Measurements from ENCODE around the gene YY1.
"Not testable (repeated sequence)": the region's sequence is repeated elsewhere in the genome, so short reads cannot be mapped to it uniquely, and the experiment has no call there.

YY1 gene

DNA sequence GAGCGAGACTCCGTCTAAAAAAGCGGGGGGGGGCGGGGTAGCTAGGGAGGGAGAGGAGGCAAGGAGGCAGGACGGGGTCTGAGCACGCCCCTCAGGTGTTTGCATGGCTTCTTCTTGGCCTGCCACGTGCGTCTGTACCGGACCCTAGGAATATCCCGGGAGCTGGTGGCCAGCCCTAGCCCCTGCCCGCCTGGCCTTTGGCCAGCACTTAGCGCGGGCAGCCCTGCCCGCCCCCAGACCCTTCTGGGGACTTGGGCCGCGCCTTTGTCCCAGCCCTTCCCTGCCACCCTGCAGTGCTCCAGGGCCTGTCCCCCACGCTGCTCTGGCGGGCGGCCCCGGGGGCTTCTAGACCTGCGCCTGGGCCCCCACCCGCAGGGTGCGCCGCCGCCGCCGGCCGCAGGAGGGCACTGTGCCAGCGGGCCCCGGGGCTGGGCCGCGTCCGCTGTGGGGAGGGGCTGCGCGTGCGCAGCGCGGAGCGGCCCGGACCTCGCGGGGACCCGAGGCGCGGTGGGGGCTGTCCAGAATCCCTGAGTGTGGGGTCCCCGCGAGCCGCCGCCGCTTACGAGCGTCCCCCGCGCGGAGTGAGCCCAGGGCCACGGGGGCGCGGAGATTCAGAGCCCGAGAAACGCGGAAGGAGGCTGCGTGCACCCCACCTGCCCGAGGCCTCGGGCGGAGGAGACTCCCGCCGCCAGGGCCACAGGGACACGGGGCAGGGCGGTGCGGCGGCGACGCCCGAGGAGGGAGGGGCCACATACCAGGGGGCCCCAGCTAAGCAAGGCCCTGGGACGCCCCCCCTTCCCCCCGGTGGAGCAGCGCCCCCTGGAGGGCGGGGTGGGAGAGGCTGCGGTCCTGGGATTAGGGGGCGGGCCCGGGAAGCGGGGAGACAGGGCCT is 46.3 kb downstream of the YY1 start:
- DNase-seq = peak; percentile 98

DNA sequence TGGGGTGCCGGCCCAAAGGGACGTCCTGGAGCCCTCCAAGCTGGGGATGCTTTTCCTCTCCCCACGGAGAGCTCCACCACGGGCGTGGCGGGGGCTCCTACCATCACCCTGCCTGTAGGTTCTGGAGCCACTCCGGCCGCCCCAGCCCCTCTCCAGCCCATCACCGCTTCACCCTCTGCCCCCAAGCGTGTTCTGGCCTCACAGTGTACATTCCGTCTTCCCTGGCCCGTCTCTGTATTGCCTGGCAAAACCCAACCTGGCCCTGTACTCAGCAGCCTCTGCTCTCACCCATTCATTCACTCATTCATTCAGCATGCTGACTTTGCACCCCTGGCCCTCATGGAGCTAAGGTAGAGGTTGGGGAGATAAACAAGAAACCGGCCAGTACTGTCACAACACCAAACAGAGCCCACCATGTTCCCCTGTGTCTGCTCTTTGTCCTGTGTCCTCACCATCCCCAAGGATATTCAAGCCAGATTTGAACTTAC is 47.0 kb downstream of the YY1 start:
- DNase-seq = no peak

DNA sequence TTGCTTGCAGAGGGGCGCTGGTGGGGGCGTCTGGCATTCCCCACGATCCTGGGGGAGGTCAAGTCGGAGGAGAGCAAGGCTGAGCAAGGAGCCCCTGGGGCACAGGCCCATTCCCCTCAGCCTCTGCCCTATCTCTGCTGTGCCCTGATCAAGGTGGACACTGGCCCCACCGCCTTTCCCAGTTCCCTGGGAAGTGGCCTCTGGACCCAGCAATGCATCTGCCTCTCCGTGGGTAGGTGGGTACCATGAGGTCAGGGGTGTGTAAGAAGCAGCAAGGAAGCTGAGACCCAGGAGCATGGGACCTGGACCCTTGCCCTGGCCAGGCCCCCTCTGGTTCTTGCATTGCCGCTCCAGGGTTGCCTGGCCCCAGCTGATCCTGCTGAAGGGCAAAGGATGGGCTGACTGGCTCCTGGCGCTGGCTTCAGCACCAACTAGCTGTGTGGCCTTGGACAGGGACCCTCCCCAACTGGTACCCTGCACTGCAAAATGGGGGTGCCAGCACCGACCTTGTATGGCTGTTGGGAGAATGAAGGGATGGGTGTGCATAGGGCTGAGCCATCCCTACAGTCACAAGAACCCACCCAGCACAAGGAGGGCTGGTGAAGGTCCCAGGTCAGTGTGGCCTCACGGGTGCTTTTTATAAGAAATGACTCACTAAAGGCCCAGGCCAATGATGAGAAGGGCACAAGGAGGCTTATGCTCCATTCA is 47.7 kb downstream of the YY1 start:
- DNase-seq = no peak

DNA sequence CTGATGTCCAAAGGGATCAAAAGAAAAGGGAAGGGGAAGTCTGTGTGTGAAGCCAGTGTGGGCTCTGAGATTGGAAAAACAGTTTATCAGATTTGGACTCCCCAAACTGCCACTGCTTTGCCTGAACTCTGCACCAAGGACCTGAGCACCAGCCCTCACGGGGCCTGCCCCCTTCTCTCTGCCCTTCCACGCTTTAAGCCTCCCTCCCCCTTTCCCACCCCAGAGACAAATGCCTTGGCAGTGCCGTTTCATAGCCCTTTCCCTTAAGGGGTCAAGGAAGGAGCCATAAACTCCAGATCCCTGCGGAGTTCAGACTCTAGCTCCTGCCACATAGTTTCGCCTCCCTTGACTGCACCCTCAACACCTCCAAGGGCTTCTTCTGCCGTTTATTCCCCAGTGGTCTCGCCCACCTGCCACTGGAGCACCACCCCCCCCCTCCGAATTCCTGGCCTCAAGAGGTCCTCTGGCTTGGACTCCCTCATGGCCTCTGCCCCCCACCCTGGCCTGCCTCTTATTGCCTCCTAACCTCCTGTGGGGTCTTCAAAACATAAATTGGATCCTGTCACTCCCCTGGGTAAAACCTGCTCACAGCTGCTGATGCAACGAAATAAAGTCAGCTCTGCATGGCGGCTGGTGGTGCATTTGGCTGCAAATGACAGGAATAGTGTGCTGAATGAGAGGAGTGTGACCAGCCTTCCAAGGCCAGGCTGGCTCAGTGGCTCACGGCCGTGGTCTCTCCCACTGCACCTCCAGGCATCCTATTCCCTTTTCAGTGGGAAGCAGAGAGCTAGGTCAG is 48.5 kb downstream of the YY1 start:
- DNase-seq = no peak

DNA sequence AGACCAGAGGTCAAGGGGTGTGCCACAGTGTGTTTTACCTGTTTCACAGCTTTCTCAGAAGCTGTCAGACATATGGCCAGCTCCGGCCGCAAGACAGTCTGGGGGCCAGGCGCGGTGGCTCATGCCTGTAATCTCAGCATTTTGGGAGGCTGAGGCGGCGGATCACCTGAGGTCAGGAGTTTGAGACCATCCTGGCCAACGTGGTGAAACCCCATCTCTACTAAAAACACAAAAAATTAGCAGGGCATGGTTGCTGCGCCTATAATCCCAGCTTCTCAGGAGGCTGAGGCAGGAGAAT is 49.0 kb downstream of the YY1 start:
- DNase-seq = not testable (repeated sequence)

DNA sequence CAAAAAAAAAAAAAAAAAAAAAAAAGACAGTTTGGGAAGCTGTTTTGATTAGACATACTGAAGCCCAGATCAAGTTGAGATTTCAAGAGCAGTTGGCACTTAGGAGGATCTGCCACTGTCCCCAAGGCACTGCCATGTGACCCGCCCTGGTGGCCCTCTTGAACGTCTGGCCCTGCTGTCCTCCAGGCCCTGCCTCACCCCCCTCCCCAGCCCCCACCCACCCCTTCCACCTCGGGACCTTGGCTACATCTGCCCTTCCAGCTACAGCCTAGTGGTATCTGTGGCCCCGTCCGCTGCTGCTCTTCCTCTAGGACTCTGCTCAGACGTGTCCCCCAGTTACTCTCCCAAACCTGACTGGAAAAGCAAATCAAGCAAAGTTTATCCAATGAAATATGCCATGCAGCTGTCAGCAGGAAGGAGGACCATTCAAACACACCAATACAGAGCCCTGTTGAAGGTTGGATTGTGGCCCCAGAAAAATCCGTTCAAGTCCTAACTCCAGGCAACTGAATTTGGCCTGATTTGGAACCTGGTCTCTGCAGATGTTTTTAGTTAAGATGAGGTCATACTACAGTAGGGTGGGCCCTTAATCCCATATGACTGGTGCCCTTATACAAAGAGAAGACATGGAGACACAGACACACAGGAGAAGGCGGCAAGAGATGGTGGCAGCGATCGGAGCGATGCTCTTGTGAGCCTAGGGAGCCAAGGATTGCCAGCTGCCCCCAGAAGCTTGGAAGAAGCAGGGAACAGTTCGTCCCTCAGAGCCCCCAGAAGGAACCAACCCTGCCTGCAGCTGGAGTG is 49.6 kb downstream of the YY1 start:
- DNase-seq = no peak

DNA sequence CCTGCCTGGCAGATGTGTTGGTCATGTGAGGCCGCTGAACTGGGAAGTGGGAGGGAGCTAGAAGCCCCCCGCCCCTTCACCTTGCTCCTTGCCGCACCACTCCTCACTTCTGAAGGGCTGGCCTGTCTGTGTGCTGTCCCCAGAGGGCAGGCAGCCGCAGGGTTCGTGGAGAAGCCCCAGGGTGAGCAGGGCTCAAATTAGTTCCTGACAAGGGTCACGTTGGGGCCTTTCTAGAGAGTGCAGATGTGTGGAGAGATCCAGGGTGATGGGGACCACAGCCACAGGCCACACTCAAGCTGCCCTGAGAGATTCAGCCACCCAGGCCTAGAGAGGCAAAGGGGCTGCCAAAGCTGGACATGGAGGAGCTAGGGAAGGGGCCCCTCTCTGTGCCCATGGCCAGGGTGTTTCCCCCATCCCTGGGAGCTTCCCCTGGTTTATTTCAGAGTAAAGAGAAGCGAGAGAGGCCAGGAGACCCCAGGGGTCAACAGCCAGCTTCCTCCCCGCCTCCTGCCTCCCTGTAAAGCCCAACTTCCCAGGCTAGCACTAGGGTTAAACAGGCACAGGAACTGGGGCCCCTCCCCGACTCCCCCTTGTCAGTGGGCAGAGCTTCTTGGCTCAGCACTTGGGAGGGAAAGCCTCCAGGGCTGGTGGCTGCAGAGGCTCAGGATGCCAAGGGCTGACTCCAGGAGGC is 51.1 kb downstream of the YY1 start:
- no peak for DNase-seq

DNA sequence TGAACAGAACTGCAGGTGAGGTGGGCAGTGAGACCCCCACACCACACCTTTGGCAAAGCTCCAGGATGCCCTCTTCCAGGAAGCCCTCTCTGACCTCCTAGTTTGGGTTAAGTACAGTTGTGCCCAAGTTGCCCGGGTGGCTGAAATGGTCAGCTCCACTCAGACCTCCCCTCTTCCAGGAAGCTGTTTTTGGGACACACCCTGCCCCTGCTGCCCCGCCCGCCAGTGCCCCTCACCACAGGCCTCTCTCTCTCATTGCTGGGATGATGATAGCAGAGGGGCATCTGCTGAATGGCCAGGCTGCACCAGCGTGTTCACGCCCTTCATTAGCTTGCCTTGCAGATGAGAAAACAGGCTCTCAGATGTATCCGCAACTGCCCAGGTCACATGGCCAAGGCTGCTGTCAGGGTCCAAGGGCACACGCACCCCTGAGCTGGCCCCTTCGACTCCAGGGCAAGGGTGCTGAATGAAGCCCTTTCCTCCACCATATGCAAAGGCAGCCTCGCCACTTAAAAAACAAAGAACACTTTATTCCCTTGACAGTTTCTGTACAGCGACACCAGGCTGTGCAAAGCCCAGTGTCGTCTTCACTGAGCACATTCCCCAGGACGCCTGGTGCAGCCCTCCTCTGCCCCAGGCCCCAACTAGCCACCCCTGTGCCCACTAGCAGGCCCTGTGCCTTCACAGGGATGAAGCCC is 51.8 kb downstream of the YY1 start:
- no peak for DNase-seq

DNA sequence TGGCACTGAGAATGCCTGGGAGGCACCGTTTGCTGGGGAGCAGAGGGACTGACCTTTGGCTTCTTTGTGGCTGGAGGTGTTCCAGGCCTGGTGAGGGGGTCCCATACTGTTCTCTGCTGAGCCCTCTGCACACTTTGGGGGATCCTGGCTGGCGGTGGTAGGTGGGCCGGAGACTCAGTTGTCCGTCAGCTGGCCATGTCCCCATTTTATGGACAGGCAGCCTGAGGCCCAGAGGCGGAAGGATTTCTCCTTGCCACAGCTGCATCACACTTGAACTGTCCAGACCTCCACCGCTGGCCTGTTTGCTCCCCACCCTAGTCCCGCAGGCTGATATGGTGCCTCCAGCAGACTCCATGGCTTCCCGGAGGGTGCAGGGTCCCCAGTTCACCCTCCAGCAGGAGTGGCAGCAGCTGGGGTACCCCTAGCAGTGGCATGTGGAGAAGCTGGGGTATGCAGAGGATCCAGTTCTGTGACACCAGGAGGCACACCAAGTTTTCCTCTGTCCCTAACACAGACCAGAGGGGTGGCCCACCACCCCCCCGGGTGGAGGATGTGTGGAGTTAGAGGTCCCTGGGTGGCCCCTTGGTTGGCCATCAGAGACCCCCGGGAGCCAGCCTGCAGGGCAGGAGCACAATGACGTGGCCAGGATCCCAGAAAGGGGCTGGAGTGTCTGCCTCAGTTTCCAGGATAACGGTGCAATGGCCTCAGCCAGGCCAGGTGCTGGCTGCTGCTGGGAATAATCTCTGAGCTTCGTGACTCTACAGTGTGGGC is 52.5 kb downstream of the YY1 start:
- DNase-seq = no peak

DNA sequence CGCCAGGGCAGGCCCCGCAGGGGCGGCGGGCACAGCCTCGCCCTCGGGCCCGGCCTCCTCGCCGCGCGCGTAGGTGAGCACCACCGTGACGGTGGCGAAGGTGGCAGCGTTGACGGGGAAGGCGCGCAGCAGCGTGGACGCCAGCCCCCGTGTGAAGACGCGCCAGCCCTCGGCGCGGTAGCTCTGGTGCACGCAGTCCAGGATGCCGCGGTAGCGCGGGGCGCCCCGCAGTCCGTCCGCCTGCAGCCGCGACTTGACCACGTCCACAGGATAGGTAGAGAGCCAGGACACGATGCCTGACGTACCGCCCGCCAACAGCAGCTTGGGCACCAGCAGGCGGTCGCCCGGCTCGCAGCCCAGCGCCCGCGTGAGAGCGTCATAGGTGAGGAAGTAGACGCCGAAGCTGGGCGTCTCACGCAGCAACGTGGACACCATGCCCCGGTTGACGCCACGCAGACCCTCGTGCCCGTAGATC is 53.4 kb downstream of the YY1 start:
- DNase-seq = no peak

DNA sequence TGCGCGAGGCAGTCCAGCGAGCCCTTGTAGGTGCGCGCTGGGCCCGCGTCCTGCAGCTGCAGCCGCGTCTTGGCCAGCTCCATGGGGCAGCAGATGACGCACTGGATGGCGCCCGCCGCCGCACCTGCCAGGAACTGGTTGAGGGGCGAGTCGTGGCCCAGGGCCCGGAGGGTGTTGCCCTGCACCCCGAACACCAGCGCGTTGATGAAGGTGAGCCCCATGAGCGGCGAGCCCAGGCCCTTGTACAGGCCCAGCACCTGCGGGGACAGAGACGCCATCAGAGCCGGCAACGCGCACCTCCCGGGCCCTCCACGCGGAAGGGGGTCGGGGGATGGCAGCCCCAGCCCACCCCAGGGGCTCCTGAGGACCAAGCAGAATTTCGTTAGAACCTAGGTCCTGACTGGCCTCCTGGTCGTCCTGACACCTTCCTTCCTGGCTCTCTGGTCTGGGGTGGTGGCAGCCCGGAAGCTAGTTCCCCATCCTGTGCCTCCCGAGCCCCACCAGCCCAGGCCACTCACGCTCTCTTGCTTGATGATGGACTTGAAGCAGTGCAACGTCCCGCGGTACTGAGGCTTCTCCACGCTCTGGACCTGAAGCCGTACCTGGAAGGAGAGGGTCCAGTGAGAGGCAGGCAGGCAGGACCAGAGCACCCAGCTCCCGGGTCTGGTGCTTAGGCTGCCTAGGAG is 54.0 kb downstream of the YY1 start:
- DNase-seq = no peak

DNA sequence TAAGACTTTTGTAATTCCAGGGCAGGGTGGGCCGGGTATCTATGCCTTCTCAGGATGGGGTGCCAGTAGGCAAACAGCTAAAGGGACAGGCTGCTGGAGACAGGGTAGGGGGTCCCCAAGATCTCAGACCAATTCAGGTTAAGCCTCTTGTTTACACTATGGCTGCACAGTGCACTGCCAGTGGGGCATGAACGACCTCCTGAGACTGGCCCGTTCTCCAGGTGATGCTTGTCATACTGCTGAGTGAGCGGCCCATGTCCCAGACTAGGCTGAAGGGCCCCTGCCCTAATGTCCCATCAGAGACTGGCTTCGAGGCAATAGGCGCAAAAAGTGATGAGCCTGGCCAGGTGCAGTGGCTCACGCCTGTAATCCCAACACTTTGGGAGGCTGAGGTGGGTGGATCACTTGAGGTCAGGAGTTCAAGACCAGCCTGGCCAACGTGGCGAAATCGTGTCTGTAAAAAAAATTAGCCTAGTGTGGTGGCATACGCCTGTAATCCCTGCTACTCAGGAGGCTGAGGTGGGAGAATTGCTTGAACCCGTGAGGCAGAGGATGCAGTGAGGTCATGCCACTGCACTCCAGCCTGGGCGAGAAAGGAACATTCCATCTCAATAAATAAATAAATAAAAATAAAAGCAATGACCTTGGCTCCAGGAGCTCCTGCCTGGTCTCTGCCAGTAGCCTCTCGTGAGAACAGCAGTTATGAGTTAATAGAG is 54.7 kb downstream of the YY1 start:
- DNase-seq = no peak

DNA sequence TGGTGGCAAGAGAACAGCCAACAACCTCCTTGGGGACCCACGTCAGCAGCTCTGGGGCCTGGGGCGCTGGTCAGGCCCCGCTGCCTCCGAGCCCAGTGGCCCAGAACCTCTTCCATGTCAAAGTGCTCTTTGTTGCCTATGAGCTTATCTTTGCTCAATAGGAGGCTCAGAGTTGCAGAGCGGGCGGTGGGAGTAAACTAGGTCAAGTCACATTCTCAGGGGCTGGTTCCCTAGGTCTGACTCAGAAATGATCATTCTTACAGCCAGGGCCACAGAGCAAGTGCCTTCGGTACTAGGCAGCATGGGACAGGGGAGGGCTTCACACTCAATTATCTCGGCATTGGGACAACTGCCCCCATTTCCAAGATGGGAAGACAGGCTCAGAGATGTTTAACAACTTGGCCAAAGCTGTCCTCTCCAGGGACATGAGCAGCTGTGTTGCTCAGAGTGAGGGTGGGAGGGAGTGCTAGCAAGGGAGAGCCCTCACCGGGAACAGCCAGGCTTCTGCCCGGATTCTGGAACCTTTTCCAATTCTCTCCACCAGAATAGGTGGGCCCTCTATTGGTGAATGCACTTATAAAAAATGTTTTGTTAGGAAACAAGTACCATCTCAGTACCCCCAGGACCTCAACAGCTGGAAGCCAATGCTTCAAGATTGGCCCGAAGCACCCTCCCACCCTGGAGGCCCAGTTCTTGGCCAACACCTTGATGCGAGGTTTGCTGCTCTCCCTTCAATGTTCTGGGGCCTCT is 55.4 kb downstream of the YY1 start:
- DNase-seq = no peak

DNA sequence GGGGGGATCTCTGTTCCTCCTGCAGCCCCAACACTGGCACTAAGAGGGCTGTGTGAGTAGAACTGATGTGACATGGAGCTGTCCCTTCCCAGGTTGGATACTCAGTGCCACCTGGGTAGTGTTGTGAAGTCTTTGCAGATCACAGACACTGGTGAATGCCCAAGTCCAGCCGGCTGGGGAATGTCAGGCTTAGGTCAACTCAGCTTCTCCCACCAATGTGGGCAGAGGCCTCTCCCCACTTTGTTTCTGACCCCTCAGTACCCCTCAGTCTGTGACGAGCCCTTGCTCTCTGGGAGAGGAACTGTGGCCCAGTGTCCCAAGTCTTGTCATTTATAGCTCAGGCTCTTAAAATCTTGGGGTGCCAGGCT is 56.0 kb downstream of the YY1 start:
- no peak for DNase-seq

DNA sequence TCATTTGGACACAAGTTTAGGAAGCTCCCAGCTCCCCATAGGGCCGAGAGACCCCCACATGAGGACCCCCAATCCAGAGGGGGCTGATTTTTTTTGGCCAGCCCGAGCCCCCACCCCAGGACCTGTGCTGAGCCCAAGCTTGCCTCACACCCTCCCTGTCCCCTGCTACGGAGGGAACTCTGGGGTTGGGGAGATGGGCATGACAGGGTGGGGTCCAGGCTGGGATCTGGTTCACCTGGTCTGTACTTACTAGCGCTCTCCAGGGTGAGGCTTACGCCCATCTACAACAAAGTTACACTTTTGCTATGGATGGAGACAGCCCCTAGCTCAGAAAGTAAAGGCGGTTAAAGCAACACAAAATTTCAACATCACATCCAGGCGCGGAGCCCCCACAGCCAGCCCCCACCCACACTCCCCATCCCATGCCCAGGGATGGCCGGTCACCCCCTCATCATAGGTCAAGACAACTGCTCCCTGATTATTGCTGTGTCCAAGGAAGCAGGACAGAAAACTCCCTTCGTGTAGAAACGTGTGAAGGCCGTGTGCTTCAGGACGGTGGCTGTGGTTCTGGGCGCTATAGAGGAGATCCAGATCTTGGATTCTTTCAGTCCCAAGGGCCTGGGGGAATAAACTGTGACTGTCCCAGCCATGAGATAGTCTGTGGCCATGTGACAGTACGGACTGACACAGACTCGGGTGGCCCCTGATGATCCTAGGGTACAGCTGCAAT is 56.6 kb downstream of the YY1 start:
- peak; percentile 20 for DNase-seq

DNA sequence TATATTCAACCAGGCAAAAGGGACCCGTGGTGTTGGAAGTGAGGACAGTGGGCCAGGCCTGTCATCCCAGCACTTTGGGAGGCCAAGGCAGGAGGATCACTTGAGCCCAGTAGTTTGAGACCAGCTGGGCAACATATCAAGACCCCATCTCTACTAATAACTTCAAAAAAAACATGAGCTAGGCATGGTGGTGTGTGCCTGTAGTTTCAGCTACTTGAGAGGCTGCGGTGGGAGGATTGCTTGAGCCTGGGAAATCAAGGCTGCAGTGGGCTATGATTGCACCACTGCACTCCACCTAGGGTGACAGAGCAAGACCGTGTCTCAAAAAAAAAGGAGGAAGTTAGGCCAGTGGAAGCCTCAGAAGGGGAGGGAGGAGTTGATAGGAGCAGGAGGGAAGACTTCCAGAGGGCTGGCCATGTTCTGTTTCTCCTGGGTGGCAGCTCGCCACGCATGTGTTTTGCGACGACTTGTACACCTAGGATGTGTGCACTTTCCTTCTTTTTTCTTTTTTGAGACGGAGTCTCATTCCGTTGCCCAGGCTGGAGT is 57.2 kb downstream of the YY1 start:
- DNase-seq = peak; percentile 18

DNA sequence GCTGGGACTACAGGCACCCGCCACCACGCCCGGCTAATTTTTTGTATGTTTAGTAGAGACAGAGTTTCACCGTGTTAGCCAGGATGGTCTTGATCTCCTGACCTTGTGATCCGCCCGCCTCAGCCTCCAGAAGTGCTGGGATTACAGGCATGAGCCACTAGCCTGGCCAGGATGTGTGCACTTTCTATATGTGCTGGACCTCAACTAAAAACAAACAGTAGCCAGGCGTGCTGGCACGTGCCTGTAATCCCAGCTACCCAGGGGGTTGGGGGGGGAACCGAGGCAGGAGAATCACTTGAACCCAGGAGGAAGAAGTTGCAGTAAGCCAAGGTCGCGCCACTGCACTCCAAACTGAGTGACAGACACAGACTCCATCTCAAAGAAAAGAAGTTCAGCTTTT is 57.8 kb downstream of the YY1 start:
- not testable (repeated sequence) for DNase-seq

All from 8988T (cell line).